BJ (cell line): ENCODE data around the gene CDK14. TPM values are rescaled to one million over a fixed set of nuclear protein-coding genes. Genes with fewer than 3 reads are reported as not detected.
A peak's percentile ranks its signal among the peaks of the same experiment; 100 is the strongest.
"Not testable (repeated sequence)": the region's sequence is repeated elsewhere in the genome, so short reads cannot be mapped to it uniquely, and the experiment has no call there.

ENCODE experiments used
- CTCF ChIA-PET: fragments of 350-600 bp; formaldehyde crosslinking; extraction: SDS; loops from one replicate; lab custom pipeline; 2021; ENCODE audit warnings: antibody characterized with exemption, inconsistent platforms; lab: Yijun Ruan, JAX
- POLR2A ChIA-PET: fragments of 300-600 bp; sonication (Branson Sonifier 250); formaldehyde crosslinking; extraction: SDS; loops from one replicate; lab custom pipeline; 2021; ENCODE audit warnings: antibody characterized with exemption; lab: Charles Lee
- DNase-seq: peaks from one replicate; pipeline ENCODE4 v3.0.0-alpha.2; 2011; ENCODE audit warnings: low read depth
- H3K27me3 ChIP-seq: 2 replicates; pipeline ENCODE4 v1.6.0; 2011; ENCODE audit warnings: low read length; ENCODE audit not compliant: control insufficient read depth, insufficient read depth
- H3K36me3 ChIP-seq: 2 replicates; pipeline ENCODE4 v1.5.1; 2011; ENCODE audit warnings: low read length; ENCODE audit not compliant: control insufficient read depth, insufficient read depth
- H3K4me3 ChIP-seq: 2 replicates; pipeline ENCODE4 v1.5.1; 2011; ENCODE audit warnings: low read depth, mild to moderate bottlenecking, control low read depth, low read length
- CTCF ChIP-seq: IDR thresholded peaks from 2 replicates; pipeline ENCODE4 v1.5.1; 2011; ENCODE audit warnings: low read depth, mild to moderate bottlenecking, control low read depth, inconsistent platforms, low read length, moderate library complexity; ENCODE audit not compliant: insufficient read depth
- polyA plus RNA-seq: library from polyadenylated mRNA; depleted of rRNA; stranded (reverse); fragments of >200 nt; gene quantifications from 2 replicates; pipeline ENCODE4 v1.2.3, GENCODE V29; 2011

CDK14 gene
- polyA plus RNA-seq, 1 experiment, result 6.7 TPM

GRCh38 chr7:90625051-90625450, 28.9 kb downstream of the CDK14 start:
- DNase-seq, result no peak
- ChIA-PET CTCF (interaction anchor here (0.7 to 1.7 kb wide), 6 partner anchors 9 to 464 kb away, joined by 3 to 5 read pairs (median 4); partner anchors contain the start of gene CDK14), POLR2A (no interaction called here)
- TF ChIP-seq CTCF, result no peak
- Histone ChIP-seq H3K4me3 (no peak overlapping the region), H3K27me3 (no peaks in the 10 kb centered on the region), H3K36me3 (no peaks in the 10 kb centered on the region)

GRCh38 chr7:90625562-90625961, 29.4 kb downstream of the CDK14 start:
- no peak for TF ChIP-seq CTCF
- CTCF ChIA-PET, result interaction anchor here (0.7 to 1.7 kb wide), 4 partner anchors 29 to 464 kb away, joined by 3 to 4 read pairs (median 4); partner anchors contain the start of gene CDK14
- POLR2A ChIA-PET, result no interaction called here

GRCh38 chr7:90626013-90626412, 29.9 kb downstream of the CDK14 start:
- POLR2A ChIA-PET, result no interaction called here
- Histone ChIP-seq H3K4me3 (no peak overlapping the region), H3K36me3 (no peaks in the 10 kb centered on the region), H3K27me3 (no peaks in the 10 kb centered on the region)
- peak; percentile 14 for DNase-seq
- CTCF ChIA-PET, result interaction anchor here (0.7 to 1.7 kb wide), 3 partner anchors 30 to 463 kb away, joined by 4 read pairs; partner anchors contain the start of gene CDK14
- TF ChIP-seq CTCF, result no peak

More at GRCh38 chr7:90625562-90625961, 29.4 kb downstream of the CDK14 start:
- no peak overlapping the region for H3K4me3 ChIP-seq
- no peaks in the 10 kb centered on the region for H3K27me3 ChIP-seq
- no peaks in the 10 kb centered on the region for H3K36me3 ChIP-seq
- DNase-seq, result no peak

- POLR2A ChIA-PET, result no interaction called here
- no peaks in the 10 kb centered on the region for H3K27me3 ChIP-seq
- DNase-seq, result no peak
- H3K4me3 ChIP-seq, result no peak overlapping the region
- H3K36me3 ChIP-seq, result no peaks in the 10 kb centered on the region
- TF ChIP-seq CTCF, result peak; percentile 66
- CTCF ChIA-PET, result interaction anchor here (0.6 to 3.5 kb wide), 19 partner anchors 12 to 406 kb away, joined by 3 to 15 read pairs (median 4); partner anchors contain the start of gene CDK14
Measured at GRCh38 chr7:90629297-90629918, 33.3 kb downstream of the CDK14 start.

- Histone ChIP-seq H3K4me3 (no peak overlapping the region), H3K36me3 (no peaks in the 10 kb centered on the region), H3K27me3 (no peaks in the 10 kb centered on the region)
- no peak for DNase-seq
- ChIA-PET POLR2A (no interaction called here), CTCF (interaction anchor here (1.3 to 3.5 kb wide), 2 partner anchors 9 to 404 kb away, joined by 3 to 15 read pairs; no protein-coding TSS in a partner anchor)
- no peak for TF ChIP-seq CTCF
Measured at GRCh38 chr7:90631502-90631901, 35.4 kb downstream of the CDK14 start.

GRCh38 chr7:90639683-90640082, 43.6 kb downstream of the CDK14 start:
- H3K4me3 ChIP-seq, H3K27me3 ChIP-seq, H3K36me3 ChIP-seq, DNase-seq, CTCF ChIA-PET, POLR2A ChIA-PET: not testable (repeated sequence)
